Breast epithelium (tissue), 4 donors: Measurements from ENCODE around the gene LIF. TPM values are rescaled to one million over a fixed set of nuclear protein-coding genes. Genes with fewer than 3 reads are reported as not detected.
A peak's percentile ranks its signal among the peaks of the same experiment; 100 is the strongest.

Source experiments
- DNase-seq, 2 donors: peaks; one replicate each; pipeline ENCODE4 v3.0.0-alpha.2; 2019; ENCODE audit warnings: low spot score in 2 of 2
- H3K27ac ChIP-seq, 2 donors: fragments of 200-600 bp; sonication (generic) in 1 of 2; one replicate each; pipeline ENCODE4 v1.5.1; 2016 to 2019; ENCODE audit warnings: mild to moderate bottlenecking in 1 of 2
- H3K27me3 ChIP-seq, 2 donors: fragments of 200-600 bp; sonication (generic) in 1 of 2; one replicate each; pipeline versions ENCODE4 v1.5.1 to v1.6.0; 2017 to 2019; ENCODE audit warnings: control low read depth in 1 of 2, mild to moderate bottlenecking in 1 of 2
- H3K36me3 ChIP-seq: fragments of 200-600 bp; one replicate; pipeline ENCODE4 v1.5.1; 2019
- H3K4me1 ChIP-seq, 2 donors: fragments of 200-600 bp; sonication (generic); one replicate each; pipeline ENCODE4 v1.5.1; 2016 to 2019; ENCODE audit warnings: control low read depth in 1 of 2
- H3K4me3 ChIP-seq, 3 donors: fragments of 200-600 bp; sonication (generic); 1 replicate in 2 of 3; 2 replicates in 1 of 3; pipeline ENCODE4 v1.5.1; 2016 to 2019; ENCODE audit warnings: mild to moderate bottlenecking in 3 of 3, moderate library complexity in 2 of 3
- H3K9me3 ChIP-seq, 2 donors: fragments of 200-600 bp; sonication (generic) in 1 of 2; one replicate each; pipeline ENCODE4 v1.5.1; 2016 to 2019; ENCODE audit warnings: control low read depth in 1 of 2
- POLR2A ChIP-seq: fragments of 450-650 bp; IDR thresholded peaks from one replicate; pipeline ENCODE4 v1.6.1; 2016; ENCODE audit warnings: antibody characterized with exemption, mild to moderate bottlenecking, moderate library complexity
- POLR2AphosphoS5 ChIP-seq, 3 donors: sonication (generic); formaldehyde crosslinking; IDR thresholded peaks; one replicate each; pipeline ENCODE4 v1.6.1; 2017; ENCODE audit warnings: antibody characterized with exemption in 3 of 3
- intact Hi-C: fragments of 100-400 bp; cut with DNase I; formaldehyde crosslinking; loops from one replicate; pipeline ENCODE4 v1.15.1; 2023; ENCODE audit warnings: low total_unique reads
- total RNA-seq, 3 donors: library from RNA; depleted of rRNA; stranded (reverse); fragments of >200 nt; gene quantifications; one replicate each; pipeline ENCODE4 v1.1.0, GENCODE V29; 2016
- TF ChIP-seq, protein P1 (sequence below), 3 donors: fragments of 450-650 bp; IDR thresholded peaks; one replicate each; pipeline ENCODE4 v1.5.1; 2016 to 2017; ENCODE audit warnings: antibody characterized with exemption in 3 of 3, mild to moderate bottlenecking in 3 of 3, moderate library complexity in 3 of 3

The LIF gene
- total RNA-seq, 3 donors from 2014 or later: 1.4 to 9.5 (median 1.6) TPM

DNA sequence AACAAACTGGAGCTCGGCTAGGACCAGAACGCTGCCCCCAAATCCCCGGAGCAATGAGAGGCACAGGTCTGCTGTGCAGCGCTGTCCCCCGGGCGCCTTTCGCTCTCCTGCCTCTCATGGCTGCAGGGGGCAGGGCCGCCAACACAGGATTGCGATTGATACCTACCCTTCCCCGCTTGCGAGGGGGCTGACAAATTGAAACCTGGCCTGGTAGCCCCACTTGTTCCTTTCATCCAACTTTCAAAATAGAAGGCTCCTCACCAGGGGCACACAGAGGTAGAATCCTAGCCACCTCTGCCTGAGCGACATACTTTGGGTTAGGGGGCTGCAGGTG lies 43.4 kb upstream of the LIF start:
- Histone ChIP-seq H3K27me3 (no peaks in the 10 kb centered on the region), H3K4me3 (peak overlapping the region; percentile 84 to 94 (median 92)), H3K27ac (peak overlapping the region; percentile 96 to 98), H3K4me1 (peaks cover 16 to 28% of the 10 kb centered on the region in 2 donors), H3K36me3 (no peaks in the 10 kb centered on the region), H3K9me3 (no peaks in the 10 kb centered on the region)
- TF ChIP-seq POLR2AphosphoS5 (IDR thresholded peaks at IDR 0.05) (no peak), POLR2A (no peak)
- TF ChIP-seq, protein P1, sequence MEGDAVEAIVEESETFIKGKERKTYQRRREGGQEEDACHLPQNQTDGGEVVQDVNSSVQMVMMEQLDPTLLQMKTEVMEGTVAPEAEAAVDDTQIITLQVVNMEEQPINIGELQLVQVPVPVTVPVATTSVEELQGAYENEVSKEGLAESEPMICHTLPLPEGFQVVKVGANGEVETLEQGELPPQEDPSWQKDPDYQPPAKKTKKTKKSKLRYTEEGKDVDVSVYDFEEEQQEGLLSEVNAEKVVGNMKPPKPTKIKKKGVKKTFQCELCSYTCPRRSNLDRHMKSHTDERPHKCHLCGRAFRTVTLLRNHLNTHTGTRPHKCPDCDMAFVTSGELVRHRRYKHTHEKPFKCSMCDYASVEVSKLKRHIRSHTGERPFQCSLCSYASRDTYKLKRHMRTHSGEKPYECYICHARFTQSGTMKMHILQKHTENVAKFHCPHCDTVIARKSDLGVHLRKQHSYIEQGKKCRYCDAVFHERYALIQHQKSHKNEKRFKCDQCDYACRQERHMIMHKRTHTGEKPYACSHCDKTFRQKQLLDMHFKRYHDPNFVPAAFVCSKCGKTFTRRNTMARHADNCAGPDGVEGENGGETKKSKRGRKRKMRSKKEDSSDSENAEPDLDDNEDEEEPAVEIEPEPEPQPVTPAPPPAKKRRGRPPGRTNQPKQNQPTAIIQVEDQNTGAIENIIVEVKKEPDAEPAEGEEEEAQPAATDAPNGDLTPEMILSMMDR (IDR thresholded peaks at IDR 0.05): peak in 1 of 3 donors; percentile 12
- DNase-seq: no peak
- intact Hi-C loops: loop anchor here (1.0 kb wide), 1 partner anchor 31 kb away; no protein-coding TSS in a partner anchor

DNA sequence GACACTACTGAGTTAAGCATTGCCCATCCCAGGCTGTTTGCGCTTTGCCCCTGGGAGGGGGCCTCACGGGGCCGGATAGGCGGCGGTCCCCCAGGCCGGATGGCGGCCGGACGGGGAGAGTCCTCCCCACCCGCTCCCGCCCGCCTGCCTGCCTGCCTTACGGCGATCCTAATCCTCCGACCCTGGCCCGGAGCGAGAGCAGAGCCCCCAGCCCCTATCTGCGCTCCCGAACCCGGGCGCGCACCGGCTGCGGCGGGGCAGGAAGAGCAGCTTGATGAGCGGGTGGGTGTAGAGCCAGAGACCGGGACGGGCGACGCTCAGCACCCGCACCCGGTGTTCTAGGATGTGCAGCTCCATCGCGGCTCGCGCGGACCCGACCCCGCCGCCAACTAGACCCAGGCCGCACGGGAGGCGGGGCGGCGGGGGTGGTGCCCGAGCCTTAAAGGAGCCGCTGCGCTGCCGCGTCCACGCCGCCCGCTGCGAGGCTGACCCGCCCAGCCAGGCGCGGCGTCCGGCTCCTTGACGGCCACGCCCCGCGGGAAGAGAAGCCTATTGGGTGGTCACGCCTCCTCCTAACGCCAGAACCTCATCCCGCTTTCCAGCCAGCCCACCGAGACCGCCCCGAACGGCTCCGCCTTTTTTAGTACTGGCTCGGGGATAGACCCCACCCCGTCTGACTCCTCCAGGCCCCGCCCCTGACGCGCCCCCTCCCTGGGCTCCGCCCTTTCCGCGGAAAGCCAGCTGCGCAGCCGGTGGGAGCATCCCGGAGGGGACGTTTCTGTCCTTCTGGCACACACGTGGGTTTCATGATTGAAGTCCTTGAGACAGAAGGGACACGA lies 42.8 kb upstream of the LIF start, which contains the start of gene CASTOR1:
TSS of gene CASTOR1 (minus strand) at position 365 of the 839 bp plus-strand sequence. CDS start at position 357, 8 bp downstream.
- intact Hi-C loops: loop anchor here (1.0 kb wide), 1 partner anchor 32 kb away; no protein-coding TSS in a partner anchor
- H3K4me1 ChIP-seq: peaks cover 16 to 28% of the 10 kb centered on the region in 2 donors
- peak; percentile 98 to 99 for DNase-seq
- H3K27me3 ChIP-seq: no peaks in the 10 kb centered on the region
- peak within 1 kb of the TSS; percentile 84 to 94 (median 92) for H3K4me3 ChIP-seq
- peak; percentile 8 to 82 (median 66) for TF ChIP-seq POLR2AphosphoS5 (IDR thresholded peaks at IDR 0.05)
- TF ChIP-seq, protein P1 (IDR thresholded peaks at IDR 0.05): no peak
- no peaks in the 10 kb centered on the region for H3K9me3 ChIP-seq
- peak within 1 kb of the TSS; percentile 96 to 98 for H3K27ac ChIP-seq
- H3K36me3 ChIP-seq: no peaks in the 10 kb centered on the region

DNA sequence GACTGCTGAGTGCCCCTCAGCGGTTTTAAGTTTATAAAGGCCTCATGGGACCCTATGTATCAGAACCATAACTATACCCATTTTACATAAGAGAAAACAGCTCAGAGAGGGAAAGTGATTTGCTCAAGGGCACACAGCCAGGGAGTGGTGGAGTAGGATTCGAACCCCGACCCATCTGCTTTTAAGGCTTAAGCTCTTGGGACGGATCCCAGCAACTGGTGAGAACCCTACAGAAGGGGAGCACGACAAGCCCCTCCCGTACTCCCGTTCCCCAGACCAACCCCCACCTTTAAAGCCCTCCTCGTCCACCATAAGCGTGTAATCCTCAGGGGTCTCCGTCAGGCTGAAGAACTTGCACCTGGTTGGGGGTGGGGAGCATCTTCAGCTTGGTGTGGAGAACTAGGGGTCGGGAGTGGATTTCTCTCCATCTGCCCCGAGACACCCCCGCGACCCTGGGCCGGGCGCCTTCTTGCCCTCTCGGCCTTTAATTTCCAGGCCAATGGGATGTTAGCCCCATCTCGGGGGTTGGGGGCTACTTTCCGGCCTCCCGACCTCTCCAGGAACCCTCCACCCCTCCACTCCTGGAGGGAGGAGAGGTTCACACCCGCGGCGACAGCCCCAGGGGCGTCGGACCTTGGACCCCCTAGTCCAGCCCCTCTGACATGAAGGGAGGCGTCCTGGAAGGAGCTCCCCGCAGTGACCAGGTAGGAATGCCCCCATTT lies 42.0 kb upstream of the LIF start:
- Histone ChIP-seq H3K27me3 (no peaks in the 10 kb centered on the region), H3K36me3 (no peaks in the 10 kb centered on the region), H3K27ac (peak overlapping the region; percentile 96 to 98), H3K4me3 (peak overlapping the region; percentile 84 to 94 (median 92)), H3K9me3 (no peaks in the 10 kb centered on the region), H3K4me1 (peaks cover 16 to 28% of the 10 kb centered on the region in 2 donors)
- intact Hi-C loops: loop anchor here (1.0 kb wide), 2 partner anchors 33 to 103 kb away; no protein-coding TSS in a partner anchor
- no peak for TF ChIP-seq POLR2AphosphoS5 (IDR thresholded peaks at IDR 0.05)
- TF ChIP-seq, protein P1 (IDR thresholded peaks at IDR 0.05): no peak
- no peak for TF ChIP-seq POLR2A
- DNase-seq: no peak

DNA sequence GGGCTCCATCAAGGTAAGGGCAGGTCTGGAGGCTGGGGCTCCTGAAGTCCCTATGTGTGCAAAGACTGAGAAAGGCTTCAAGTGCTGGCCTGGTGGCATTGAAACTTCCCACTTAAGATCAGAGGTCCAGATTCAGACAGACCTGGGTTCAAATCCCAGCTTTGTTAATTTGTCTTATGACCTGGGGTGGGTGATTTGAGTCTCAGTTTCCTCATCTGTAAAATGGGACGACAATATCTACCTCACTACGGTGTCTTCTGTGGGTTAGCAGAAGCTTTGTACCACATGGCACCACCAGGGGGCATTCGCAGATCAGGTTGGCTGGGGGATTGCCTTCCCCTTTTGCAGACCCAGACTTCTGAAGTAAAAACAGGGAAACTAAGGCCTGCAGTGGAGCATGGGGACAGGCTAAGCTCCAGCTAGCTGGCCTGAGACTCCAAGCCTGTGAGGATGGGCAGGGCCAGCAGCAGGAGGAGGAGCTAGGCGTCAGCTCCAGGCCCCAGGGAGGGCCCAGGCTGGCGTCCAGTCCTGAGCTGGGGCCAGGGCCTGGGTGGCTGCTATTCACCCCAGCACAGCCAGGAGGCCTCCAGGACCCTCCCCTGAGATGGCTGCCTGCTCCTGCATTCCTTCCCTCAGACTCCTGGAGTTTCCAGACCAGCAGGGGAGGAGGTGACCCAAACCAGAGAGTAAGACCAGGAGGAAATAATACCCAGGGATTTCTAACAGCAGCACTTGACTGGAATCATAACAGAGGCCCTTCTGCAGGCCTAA lies 41.3 kb upstream of the LIF start:
- TF ChIP-seq POLR2A (peak; percentile 5), POLR2AphosphoS5 (IDR thresholded peaks at IDR 0.05) (peak in 2 of 3 donors; percentile 32 to 67)
- TF ChIP-seq, protein P1 (IDR thresholded peaks at IDR 0.05): peak; percentile 87 to 94 (median 88)
- peak overlapping the region; percentile 96 to 98 for H3K27ac ChIP-seq
- intact Hi-C loops: loop anchor here (1.0 kb wide), 1 partner anchor 103 kb away; no protein-coding TSS in a partner anchor
- H3K4me1 ChIP-seq: peaks cover 16 to 28% of the 10 kb centered on the region in 2 donors
- no peaks in the 10 kb centered on the region for H3K9me3 ChIP-seq
- H3K27me3 ChIP-seq: no peaks in the 10 kb centered on the region
- H3K36me3 ChIP-seq: no peaks in the 10 kb centered on the region
- DNase-seq: peak; percentile 83 to 86
- H3K4me3 ChIP-seq: peak overlapping the region; percentile 84 to 94 (median 92)
